A549 (cell line): Measurements from ENCODE around the gene DPP7. TPM values are rescaled to one million over a fixed set of nuclear protein-coding genes. Genes with fewer than 3 reads are reported as not detected.
A peak's percentile ranks its signal among the peaks of the same experiment; 100 is the strongest.

Experiments
- ATAC-seq, 2 experiments: fragments of 200-7000 bp in 1 of 2; fragments of >200 bp in 1 of 2; cut with Nextera tagmentation in 1 of 2; cut with Tn5 transposase in 1 of 2; 3 replicates each; pipeline versions ENCODE4 v1.8.0 to v1.9.1; 2018 to 2020; ENCODE audit warnings: mild to moderate bottlenecking in 1 of 2, moderate library complexity in 1 of 2
- CTCF ChIA-PET: fragments of 300-600 bp; sonication (Branson Sonifier 250); formaldehyde crosslinking; extraction: SDS; loops from one replicate; lab custom pipeline; 2021; ENCODE audit warnings: antibody characterized with exemption, inconsistent platforms; lab: Yijun Ruan, JAX
- POLR2A ChIA-PET: fragments of 350-600 bp; formaldehyde crosslinking; extraction: SDS; loops from one replicate; lab custom pipeline; 2021; ENCODE audit warnings: antibody characterized with exemption, inconsistent platforms; lab: Yijun Ruan, JAX
- DNase-seq, 2 experiments: peaks; one replicate each; pipeline versions ENCODE4 v3.0.0 to v3.0.0-alpha.2; 2011 to 2016; ENCODE audit warnings: low read depth in 1 of 2, low spot score in 1 of 2
- FAIRE-seq: peaks from 2 replicates; lab custom pipeline; 2011; peaks lifted over from hg19 to GRCh38; lab: Jason Lieb, UNC
- H3K27ac ChIP-seq, 2 experiments: fragments of >200 bp; sonication (Bioruptor Twin); formaldehyde crosslinking; 3 replicates each; pipeline ENCODE4 v1.5.1; 2016 to 2017
- H3K4me1 ChIP-seq: fragments of >200 bp; sonication (Bioruptor Twin); formaldehyde crosslinking; 3 replicates; pipeline ENCODE4 v1.6.1; 2016
- H3K4me2 ChIP-seq: fragments of >200 bp; sonication (Bioruptor Twin); formaldehyde crosslinking; 3 replicates; pipeline ENCODE4 v1.6.1; 2016
- H3K4me3 ChIP-seq: fragments of >200 bp; sonication (Bioruptor Twin); formaldehyde crosslinking; 3 replicates; pipeline ENCODE4 v1.5.1; 2016
- H3K9me3 ChIP-seq: fragments of >200 bp; sonication (Bioruptor Twin); formaldehyde crosslinking; 3 replicates; pipeline ENCODE4 v1.6.1; 2016
- BHLHE40 ChIP-seq: IDR thresholded peaks from 2 replicates; pipeline ENCODE4 v1.6.1; 2012; ENCODE audit warnings: low read depth, low read length, inconsistent platforms
- CBX2 ChIP-seq: fragments of 200-600 bp; sonication (generic); IDR thresholded peaks from 2 replicates; pipeline ENCODE4 v1.6.1; 2016; ENCODE audit warnings: low read depth, mild to moderate bottlenecking, borderline replicate concordance
- EHF ChIP-seq: fragments of 250-450 bp; sonication (Bioruptor Pico); IDR thresholded peaks from 2 replicates; pipeline ENCODE4 v1.5.0; 2020; ENCODE audit warnings: mild to moderate bottlenecking
- EP300 ChIP-seq, 2 experiments: fragments of >200 bp; sonication (Bioruptor Twin); formaldehyde crosslinking; IDR thresholded peaks; 2 replicates in 1 of 2; 3 replicates in 1 of 2; pipeline ENCODE4 v1.6.1; 2016 to 2017
- ESRRA ChIP-seq: fragments of 150-350 bp; IDR thresholded peaks from 2 replicates; pipeline ENCODE4 v1.6.1; 2014; ENCODE audit warnings: mild to moderate bottlenecking, low read length, borderline replicate concordance
- FOSL2 ChIP-seq, 2 experiments: fragments of 450-650 bp in 1 of 2; fragments of >200 bp in 1 of 2; sonication (Bioruptor Twin) in 1 of 2; formaldehyde crosslinking; IDR thresholded peaks; 2 replicates each; pipeline versions ENCODE4 v1.5.0 to v1.6.1; 2016 to 2020; ENCODE audit warnings: mild to moderate bottlenecking in 1 of 2, moderate library complexity in 1 of 2
- HEYL ChIP-seq: fragments of 250-450 bp; sonication (Bioruptor Pico); IDR thresholded peaks from 2 replicates; pipeline ENCODE4 v1.8.0; 2021; ENCODE audit warnings: mild to moderate bottlenecking, moderate library complexity
- HOXA7 ChIP-seq: fragments of 250-450 bp; sonication (Bioruptor Pico); IDR thresholded peaks from 2 replicates; pipeline ENCODE4 v1.5.0; 2020; ENCODE audit warnings: mild to moderate bottlenecking, moderate library complexity
- HOXB5 ChIP-seq: fragments of 250-450 bp; sonication (Bioruptor Pico); IDR thresholded peaks from 2 replicates; pipeline ENCODE4 v1.5.0; 2020; ENCODE audit warnings: mild to moderate bottlenecking, moderate library complexity
- JUNB ChIP-seq: fragments of >200 bp; sonication (Bioruptor Twin); formaldehyde crosslinking; IDR thresholded peaks from 2 replicates; pipeline ENCODE4 v1.6.1; 2016
- MAFK ChIP-seq: fragments of 450-650 bp; IDR thresholded peaks from 2 replicates; pipeline ENCODE4 v1.6.1; 2014; ENCODE audit not compliant: partially characterized antibody
- MYC ChIP-seq: IDR thresholded peaks from 2 replicates; pipeline ENCODE4 v1.6.1; 2012; ENCODE audit warnings: mild to moderate bottlenecking, inconsistent platforms, low read length, improper control_type of control experiment, borderline replicate concordance
- NPAS2 ChIP-seq: fragments of 250-450 bp; sonication (Bioruptor Pico); IDR thresholded peaks from 2 replicates; pipeline ENCODE4 v1.8.0; 2022; ENCODE audit warnings: mild to moderate bottlenecking, moderate library complexity, borderline replicate concordance
- NR3C1 ChIP-seq: fragments of >200 bp; sonication (Bioruptor Twin); formaldehyde crosslinking; IDR thresholded peaks from 3 replicates; pipeline ENCODE4 v1.6.1; 2017
- POLR2A ChIP-seq: IDR thresholded peaks from 2 replicates; pipeline ENCODE4 v1.6.1; 2012; ENCODE audit warnings: mild to moderate bottlenecking, low read length
- RARB ChIP-seq: fragments of 250-450 bp; sonication (Bioruptor Pico); IDR thresholded peaks from 2 replicates; pipeline ENCODE4 v1.8.0; 2021; ENCODE audit warnings: mild to moderate bottlenecking, moderate library complexity
- RNF2 ChIP-seq: fragments of 200-600 bp; sonication (generic); IDR thresholded peaks from 2 replicates; pipeline ENCODE4 v1.6.1; 2016; ENCODE audit warnings: low read depth, mild to moderate bottlenecking, antibody characterized with exemption, moderate library complexity, borderline replicate concordance
- TP53 ChIP-seq: fragments of 250-450 bp; sonication (Bioruptor Pico); IDR thresholded peaks from 2 replicates; pipeline ENCODE4 v1.5.0; 2021; ENCODE audit warnings: mild to moderate bottlenecking, moderate library complexity
- WGBS: methylation state at CpG from one replicate; pipeline ENCODE4 v1.1.6; 2017; ENCODE audit errors: missing lambda C conversion rate; 5-methylcytosine and 5-hydroxymethylcytosine counted together
- polyA plus RNA-seq, 4 experiments: library from polyadenylated mRNA; depleted of rRNA in 3 of 4; stranded (reverse); fragments of >200 nt; fragmentation: RNase III in 1 of 4; extraction: RNeasy Plus Mini Kit Qiagen cat#74134 plus additional on column Dnase treatment in 1 of 4; gene quantifications; 2 replicates in 3 of 4; 3 replicates in 1 of 4; pipeline ENCODE4 v1.2.3, GENCODE V29; 2011 to 2017
- TF ChIP-seq, protein P1 (sequence below): fragments of 150-350 bp; IDR thresholded peaks from 2 replicates; pipeline ENCODE4 v1.6.1; 2014; ENCODE audit warnings: low read depth, mild to moderate bottlenecking, low read length
- TF ChIP-seq, protein P2 (sequence below): IDR thresholded peaks from 2 replicates; pipeline ENCODE4 v1.6.1; 2012
- TF ChIP-seq, protein P3 (sequence below): IDR thresholded peaks from 2 replicates; pipeline ENCODE4 v1.6.1; 2012; ENCODE audit warnings: low read depth, borderline replicate concordance
- TF ChIP-seq, protein P4 (sequence below): fragments of >200 bp; sonication (Bioruptor Twin); formaldehyde crosslinking; IDR thresholded peaks from 3 replicates; pipeline ENCODE4 v1.6.1; 2016
- TF ChIP-seq, protein P5 (sequence below): fragments of >200 bp; sonication (Bioruptor Twin); formaldehyde crosslinking; IDR thresholded peaks from 2 replicates; pipeline ENCODE4 v1.6.1; 2016

Gene DPP7
- polyA plus RNA-seq, 2 of the 4 experiments (the other 2 are of a cell fraction) = 27.6 to 71.8 TPM

DNA sequence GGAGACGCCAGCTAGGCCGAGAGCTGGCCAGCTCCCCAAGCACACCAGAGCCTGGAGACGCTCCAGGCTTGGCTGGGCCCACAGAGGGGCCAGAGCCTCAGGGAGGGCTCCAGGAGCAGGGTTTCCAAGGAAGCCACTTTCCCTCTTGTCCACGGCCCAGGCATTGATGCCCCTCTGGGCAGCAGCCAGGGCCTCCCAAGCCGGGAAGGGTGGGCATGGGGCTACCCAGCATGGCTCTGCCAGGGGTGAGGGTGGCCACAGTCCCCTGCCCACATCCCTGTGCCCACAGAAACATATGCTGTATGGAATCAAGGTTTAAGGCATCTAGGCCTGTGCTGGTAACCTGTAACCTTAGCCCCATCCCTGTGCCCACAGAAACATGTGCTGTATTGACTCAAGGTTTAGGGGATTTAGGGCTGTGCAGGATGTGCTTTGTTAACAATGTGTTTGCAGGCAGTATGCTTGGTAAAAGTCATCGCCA lies 1.5 kb upstream of the DPP7 start:
- H3K9me3 ChIP-seq = no peaks in the 10 kb centered on the region
- H3K4me2 ChIP-seq = no peak overlapping the region
- ChIA-PET POLR2A (no interaction called here), CTCF (interaction anchor here (0.6 to 10.8 kb wide), 4 partner anchors 11 to 108 kb away, joined by 3 to 113 read pairs (median 4); partner anchors contain the start of genes CYSRT1, RNF208 and RNF224)
- peak overlapping the region in 1 of 2 experiments; percentile 96; a peak in 1 of 6 replicates for H3K27ac ChIP-seq
- DNase-seq (no peak), FAIRE-seq (no peak), ATAC-seq (peak in 1 of 2 experiments; percentile 2; a peak in 2 of 6 replicates)
- 68% methylated on average over 4 of the region's 6 CpGs for WGBS
- H3K4me3 ChIP-seq = no peak overlapping the region
- TF ChIP-seq, protein P1, sequence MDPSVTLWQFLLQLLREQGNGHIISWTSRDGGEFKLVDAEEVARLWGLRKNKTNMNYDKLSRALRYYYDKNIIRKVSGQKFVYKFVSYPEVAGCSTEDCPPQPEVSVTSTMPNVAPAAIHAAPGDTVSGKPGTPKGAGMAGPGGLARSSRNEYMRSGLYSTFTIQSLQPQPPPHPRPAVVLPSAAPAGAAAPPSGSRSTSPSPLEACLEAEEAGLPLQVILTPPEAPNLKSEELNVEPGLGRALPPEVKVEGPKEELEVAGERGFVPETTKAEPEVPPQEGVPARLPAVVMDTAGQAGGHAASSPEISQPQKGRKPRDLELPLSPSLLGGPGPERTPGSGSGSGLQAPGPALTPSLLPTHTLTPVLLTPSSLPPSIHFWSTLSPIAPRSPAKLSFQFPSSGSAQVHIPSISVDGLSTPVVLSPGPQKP = no peak
- TF ChIP-seq TP53 (CRISPR knock-in tag) (no peak), JUNB (no peak), MYC (no peak), HOXA7 (CRISPR knock-in tag) (no peak), EHF (CRISPR knock-in tag) (no peak), FOSL2 (IDR thresholded peaks at IDR 0.05) (no peak), FOSL2 (CRISPR knock-in tag; IDR thresholded peaks at IDR 0.05) (no peak), EP300 (IDR thresholded peaks at IDR 0.05) (no peak), CBX2 (no peak)
- peaks cover 6% of the 10 kb centered on the region; the same call in 2 of the 3 replicates for H3K4me1 ChIP-seq

DNA sequence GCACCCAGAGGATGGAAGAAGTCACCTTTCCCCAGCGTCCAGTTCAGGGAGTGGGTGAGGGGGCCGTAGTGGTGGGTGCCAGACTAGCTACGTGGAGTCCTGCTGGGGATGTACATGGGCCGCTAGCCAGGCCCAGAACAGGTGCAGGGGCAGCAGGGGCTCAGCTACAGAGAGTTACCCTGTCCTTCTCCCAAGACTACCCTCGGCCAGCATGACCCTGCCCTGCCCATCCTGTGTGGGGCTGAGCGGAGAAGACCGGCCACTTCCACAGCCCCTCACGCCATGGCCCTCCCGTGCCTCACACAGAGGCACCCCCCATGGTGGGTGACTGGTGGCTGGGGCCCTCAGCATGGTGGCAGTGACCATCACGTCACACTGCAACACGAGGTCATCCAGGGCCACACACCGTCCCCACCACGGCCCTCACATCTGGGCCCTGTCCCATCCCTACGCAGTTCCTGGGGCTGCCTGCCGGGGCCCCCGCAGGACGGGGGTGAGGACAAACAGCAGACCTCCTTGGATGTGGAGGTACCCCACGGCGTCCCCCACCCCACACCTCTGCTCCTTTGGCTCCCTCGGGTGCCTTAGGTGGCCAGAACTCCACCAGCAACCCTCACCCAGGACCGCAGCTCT lies 977 bp upstream of the DPP7 start:
- FAIRE-seq (no peak), ATAC-seq (peak; percentile 4 to 12; a peak in 4 of 6 replicates)
- POLR2A ChIA-PET = interaction anchor here (0.8 to 1.4 kb wide), 4 partner anchors 14 to 125 kb away, joined by 3 to 7 read pairs (median 4); partner anchors contain the start of genes MAN1B1 and TUBB4B

DNA sequence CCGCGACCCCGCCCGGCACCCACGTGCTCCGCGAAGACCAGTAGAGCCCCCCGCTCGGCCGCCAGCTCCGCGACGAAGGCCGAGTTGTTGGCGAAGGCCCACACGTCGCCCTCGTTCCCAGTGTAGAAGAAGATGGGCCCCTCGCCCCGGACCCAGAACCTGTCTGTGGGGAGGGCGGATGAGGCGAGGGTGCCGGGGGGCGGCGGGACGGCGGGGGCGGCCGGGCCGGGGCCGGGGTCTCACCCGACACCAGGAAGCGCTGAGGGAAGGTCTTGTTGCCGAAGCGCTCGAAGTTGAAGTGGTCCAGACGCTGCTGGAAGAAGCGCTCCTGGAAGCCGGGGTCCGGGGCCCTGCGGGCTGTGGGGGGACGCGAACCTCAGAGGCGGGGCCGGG lies 317 bp downstream of the DPP7 start:
- POLR2A ChIA-PET = interaction anchor here (1.3 to 1.4 kb wide), 2 partner anchors 28 to 126 kb away, joined by 6 to 7 read pairs; partner anchors contain the start of genes MAN1B1 and TUBB4B
- TF ChIP-seq FOSL2 (IDR thresholded peaks at IDR 0.05) (no peak), FOSL2 (CRISPR knock-in tag; IDR thresholded peaks at IDR 0.05) (no peak), HOXB5 (CRISPR knock-in tag) (no peak), POLR2A (no peak), NR3C1 (no peak), TP53 (CRISPR knock-in tag) (no peak), HEYL (no peak), NPAS2 (no peak), BHLHE40 (no peak), MAFK (no peak), ESRRA (no peak)
- TF ChIP-seq, protein P2, sequence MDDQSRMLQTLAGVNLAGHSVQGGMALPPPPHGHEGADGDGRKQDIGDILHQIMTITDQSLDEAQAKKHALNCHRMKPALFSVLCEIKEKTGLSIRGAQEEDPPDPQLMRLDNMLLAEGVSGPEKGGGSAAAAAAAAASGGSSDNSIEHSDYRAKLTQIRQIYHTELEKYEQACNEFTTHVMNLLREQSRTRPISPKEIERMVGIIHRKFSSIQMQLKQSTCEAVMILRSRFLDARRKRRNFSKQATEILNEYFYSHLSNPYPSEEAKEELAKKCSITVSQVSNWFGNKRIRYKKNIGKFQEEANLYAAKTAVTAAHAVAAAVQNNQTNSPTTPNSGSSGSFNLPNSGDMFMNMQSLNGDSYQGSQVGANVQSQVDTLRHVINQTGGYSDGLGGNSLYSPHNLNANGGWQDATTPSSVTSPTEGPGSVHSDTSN = no peak
- TF ChIP-seq, protein P3, sequence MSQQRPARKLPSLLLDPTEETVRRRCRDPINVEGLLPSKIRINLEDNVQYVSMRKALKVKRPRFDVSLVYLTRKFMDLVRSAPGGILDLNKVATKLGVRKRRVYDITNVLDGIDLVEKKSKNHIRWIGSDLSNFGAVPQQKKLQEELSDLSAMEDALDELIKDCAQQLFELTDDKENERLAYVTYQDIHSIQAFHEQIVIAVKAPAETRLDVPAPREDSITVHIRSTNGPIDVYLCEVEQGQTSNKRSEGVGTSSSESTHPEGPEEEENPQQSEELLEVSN = no peak
- TF ChIP-seq, protein P4, sequence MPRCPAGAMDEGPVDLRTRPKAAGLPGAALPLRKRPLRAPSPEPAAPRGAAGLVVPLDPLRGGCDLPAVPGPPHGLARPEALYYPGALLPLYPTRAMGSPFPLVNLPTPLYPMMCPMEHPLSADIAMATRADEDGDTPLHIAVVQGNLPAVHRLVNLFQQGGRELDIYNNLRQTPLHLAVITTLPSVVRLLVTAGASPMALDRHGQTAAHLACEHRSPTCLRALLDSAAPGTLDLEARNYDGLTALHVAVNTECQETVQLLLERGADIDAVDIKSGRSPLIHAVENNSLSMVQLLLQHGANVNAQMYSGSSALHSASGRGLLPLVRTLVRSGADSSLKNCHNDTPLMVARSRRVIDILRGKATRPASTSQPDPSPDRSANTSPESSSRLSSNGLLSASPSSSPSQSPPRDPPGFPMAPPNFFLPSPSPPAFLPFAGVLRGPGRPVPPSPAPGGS = no peak
- TF ChIP-seq, protein P5, sequence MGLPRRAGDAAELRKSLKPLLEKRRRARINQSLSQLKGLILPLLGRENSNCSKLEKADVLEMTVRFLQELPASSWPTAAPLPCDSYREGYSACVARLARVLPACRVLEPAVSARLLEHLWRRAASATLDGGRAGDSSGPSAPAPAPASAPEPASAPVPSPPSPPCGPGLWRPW = no peak

More for the DNA sequence above, 977 bp upstream of the DPP7 start:
- peak in 1 of 2 experiments; percentile 3 for DNase-seq
- CTCF ChIA-PET = interaction anchor here (0.6 to 10.8 kb wide), 11 partner anchors 12 to 153 kb away, joined by 3 to 113 read pairs (median 3); partner anchors contain the start of genes CYSRT1, LRRC26, RNF208 and RNF224
- WGBS = 84% methylated on average over 10 of the region's 21 CpGs
- Histone ChIP-seq H3K9me3 (no peaks in the 10 kb centered on the region), H3K4me2 (peak overlapping the region; percentile 100), H3K27ac (peak overlapping the region; percentile 96 to 97)
- TF ChIP-seq RARB (CRISPR knock-in tag) (no peak), ESRRA (no peak), RNF2 (no peak)
- TF ChIP-seq, protein P2 = no peak
- TF ChIP-seq, all 56 proteins: peak for 0
- Histone ChIP-seq H3K4me3 (peak overlapping the region; percentile 69), H3K4me1 (peaks cover 6% of the 10 kb centered on the region; the same call in 2 of the 3 replicates)

More for the DNA sequence above, 317 bp downstream of the DPP7 start:
- Histone ChIP-seq H3K27ac (peak overlapping the region; percentile 96 to 97), H3K4me2 (peak overlapping the region; percentile 100), H3K4me1 (peaks cover 6% of the 10 kb centered on the region; the same call in 2 of the 3 replicates), H3K4me3 (peak overlapping the region; percentile 69), H3K9me3 (no peaks in the 10 kb centered on the region)
- FAIRE-seq (no peak), DNase-seq (no peak), ATAC-seq (peak in 1 of 2 experiments; percentile 23; a peak in 2 of 6 replicates)
- no CpG with 5 or more reads among the region's 45 CpGs for WGBS
- CTCF ChIA-PET = interaction anchor here (0.5 to 2.9 kb wide), 5 partner anchors 24 to 123 kb away, joined by 3 to 15 read pairs (median 3); partner anchors contain the start of gene SAPCD2
